OCI-LY7 (cell line): ENCODE data around the gene MAGEA3.

Experiments used
- EZH2phosphoT487 ChIP-seq: fragments of 200-600 bp; sonication (generic); IDR thresholded peaks from 2 replicates; pipeline ENCODE4 v1.6.1; 2018; ENCODE audit warnings: low read depth, borderline replicate concordance, mild to moderate bottlenecking, mixed run types, antibody characterized with exemption, low read length, moderate library complexity, mixed read lengths
- TF ChIP-seq, protein P1 (sequence below): fragments of 200-600 bp; sonication (generic); conservative IDR thresholded peaks from 2 replicates; pipeline ENCODE4 v1.5.1; 2014; ENCODE audit warnings: mild to moderate bottlenecking, antibody characterized with exemption, low read length, moderate library complexity, mixed read lengths

DNA sequence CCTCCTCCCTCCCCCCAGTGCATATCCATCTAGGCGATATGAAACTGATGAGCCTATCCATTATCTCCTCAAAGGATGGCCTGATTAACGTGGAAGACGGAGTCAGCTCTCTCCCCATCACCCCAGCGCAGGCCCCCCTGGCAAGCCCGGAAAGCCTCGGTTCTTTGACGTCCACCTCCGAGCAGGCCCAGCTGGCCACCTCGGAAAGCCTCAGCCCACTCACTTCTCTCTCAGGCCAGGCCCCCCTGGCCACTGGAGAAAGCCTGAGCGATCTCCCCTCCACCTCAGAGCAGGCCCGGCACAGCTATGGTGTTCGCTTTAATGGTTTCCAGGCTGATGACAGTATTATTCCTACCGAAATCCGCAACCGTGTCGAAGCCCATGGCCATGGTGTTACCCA, 46.1 kb upstream of the MAGEA3 start:
- TF ChIP-seq, protein P1, sequence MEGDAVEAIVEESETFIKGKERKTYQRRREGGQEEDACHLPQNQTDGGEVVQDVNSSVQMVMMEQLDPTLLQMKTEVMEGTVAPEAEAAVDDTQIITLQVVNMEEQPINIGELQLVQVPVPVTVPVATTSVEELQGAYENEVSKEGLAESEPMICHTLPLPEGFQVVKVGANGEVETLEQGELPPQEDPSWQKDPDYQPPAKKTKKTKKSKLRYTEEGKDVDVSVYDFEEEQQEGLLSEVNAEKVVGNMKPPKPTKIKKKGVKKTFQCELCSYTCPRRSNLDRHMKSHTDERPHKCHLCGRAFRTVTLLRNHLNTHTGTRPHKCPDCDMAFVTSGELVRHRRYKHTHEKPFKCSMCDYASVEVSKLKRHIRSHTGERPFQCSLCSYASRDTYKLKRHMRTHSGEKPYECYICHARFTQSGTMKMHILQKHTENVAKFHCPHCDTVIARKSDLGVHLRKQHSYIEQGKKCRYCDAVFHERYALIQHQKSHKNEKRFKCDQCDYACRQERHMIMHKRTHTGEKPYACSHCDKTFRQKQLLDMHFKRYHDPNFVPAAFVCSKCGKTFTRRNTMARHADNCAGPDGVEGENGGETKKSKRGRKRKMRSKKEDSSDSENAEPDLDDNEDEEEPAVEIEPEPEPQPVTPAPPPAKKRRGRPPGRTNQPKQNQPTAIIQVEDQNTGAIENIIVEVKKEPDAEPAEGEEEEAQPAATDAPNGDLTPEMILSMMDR, result no peak
- TF ChIP-seq EZH2phosphoT487, result no peak
